Neural cell (in vitro differentiated cells): Measurements from ENCODE around the gene BMAL2.

Experiments used
- EP300 ChIP-seq: fragments of 450-650 bp; conservative IDR thresholded peaks from 2 replicates; pipeline ENCODE4 v1.6.1; 2014; ENCODE audit warnings: antibody characterized with exemption, mild to moderate bottlenecking, moderate library complexity; ENCODE audit not compliant: poor library complexity, severe bottlenecking
- EZH2 ChIP-seq: fragments of 200-600, 300-800 bp; shearing (Covaris generic), sonication (generic); IDR thresholded peaks from 2 replicates; pipeline ENCODE4 v1.6.1; 2014; ENCODE audit warnings: antibody characterized with exemption, low read length, borderline replicate concordance, mild to moderate bottlenecking; ENCODE audit not compliant: insufficient read depth, poor library complexity, severe bottlenecking
- MXI1 ChIP-seq: fragments of 450-650 bp; conservative IDR thresholded peaks from 2 replicates; pipeline ENCODE4 v1.6.1; 2014; ENCODE audit warnings: antibody characterized with exemption, mild to moderate bottlenecking; ENCODE audit not compliant: poor library complexity, severe bottlenecking
- POLR2AphosphoS5 ChIP-seq: IDR thresholded peaks from 2 replicates; pipeline ENCODE4 v1.6.1; 2012
- RAD21 ChIP-seq: fragments of 450-650 bp; conservative IDR thresholded peaks from 2 replicates; pipeline ENCODE4 v1.6.1; 2014; ENCODE audit warnings: antibody characterized with exemption, mild to moderate bottlenecking, moderate library complexity
- TAF1 ChIP-seq: IDR thresholded peaks from 2 replicates; pipeline ENCODE4 v1.6.1; 2012; ENCODE audit warnings: low read depth
- TF ChIP-seq, protein P1 (sequence below): fragments of 450-650 bp; IDR thresholded peaks from 2 replicates; pipeline ENCODE4 v1.5.1; 2014; ENCODE audit warnings: antibody characterized with exemption, mild to moderate bottlenecking, moderate library complexity; ENCODE audit not compliant: poor library complexity, severe bottlenecking
- TF ChIP-seq, protein P2 (sequence below): IDR thresholded peaks from 2 replicates; pipeline ENCODE4 v1.6.1; 2012; ENCODE audit warnings: borderline replicate concordance

DNA sequence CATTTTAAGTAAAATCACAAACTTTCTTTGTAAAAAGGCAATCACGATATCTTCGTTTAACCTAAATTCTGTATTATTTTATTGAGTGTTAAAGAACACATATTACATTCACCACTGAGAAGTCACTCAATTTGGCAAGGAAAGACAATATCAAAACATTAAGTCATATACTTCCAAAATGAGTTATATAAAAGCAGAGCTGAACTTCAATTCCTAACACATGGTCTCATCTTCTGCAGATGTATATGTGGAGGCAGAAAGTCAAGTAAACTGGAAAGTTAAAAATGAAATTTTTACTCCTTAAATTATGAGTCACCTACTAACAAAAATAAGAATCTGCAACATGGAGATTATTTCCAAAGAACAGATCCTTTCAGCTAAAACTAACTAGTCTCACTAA is 28.7 kb downstream of the BMAL2 start:
- TF ChIP-seq, protein P1, sequence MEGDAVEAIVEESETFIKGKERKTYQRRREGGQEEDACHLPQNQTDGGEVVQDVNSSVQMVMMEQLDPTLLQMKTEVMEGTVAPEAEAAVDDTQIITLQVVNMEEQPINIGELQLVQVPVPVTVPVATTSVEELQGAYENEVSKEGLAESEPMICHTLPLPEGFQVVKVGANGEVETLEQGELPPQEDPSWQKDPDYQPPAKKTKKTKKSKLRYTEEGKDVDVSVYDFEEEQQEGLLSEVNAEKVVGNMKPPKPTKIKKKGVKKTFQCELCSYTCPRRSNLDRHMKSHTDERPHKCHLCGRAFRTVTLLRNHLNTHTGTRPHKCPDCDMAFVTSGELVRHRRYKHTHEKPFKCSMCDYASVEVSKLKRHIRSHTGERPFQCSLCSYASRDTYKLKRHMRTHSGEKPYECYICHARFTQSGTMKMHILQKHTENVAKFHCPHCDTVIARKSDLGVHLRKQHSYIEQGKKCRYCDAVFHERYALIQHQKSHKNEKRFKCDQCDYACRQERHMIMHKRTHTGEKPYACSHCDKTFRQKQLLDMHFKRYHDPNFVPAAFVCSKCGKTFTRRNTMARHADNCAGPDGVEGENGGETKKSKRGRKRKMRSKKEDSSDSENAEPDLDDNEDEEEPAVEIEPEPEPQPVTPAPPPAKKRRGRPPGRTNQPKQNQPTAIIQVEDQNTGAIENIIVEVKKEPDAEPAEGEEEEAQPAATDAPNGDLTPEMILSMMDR = no peak
- TF ChIP-seq RAD21 (no peak), POLR2AphosphoS5 (no peak), MXI1 (no peak), TAF1 (no peak), EZH2 (no peak), EP300 (no peak)
- TF ChIP-seq, protein P2, sequence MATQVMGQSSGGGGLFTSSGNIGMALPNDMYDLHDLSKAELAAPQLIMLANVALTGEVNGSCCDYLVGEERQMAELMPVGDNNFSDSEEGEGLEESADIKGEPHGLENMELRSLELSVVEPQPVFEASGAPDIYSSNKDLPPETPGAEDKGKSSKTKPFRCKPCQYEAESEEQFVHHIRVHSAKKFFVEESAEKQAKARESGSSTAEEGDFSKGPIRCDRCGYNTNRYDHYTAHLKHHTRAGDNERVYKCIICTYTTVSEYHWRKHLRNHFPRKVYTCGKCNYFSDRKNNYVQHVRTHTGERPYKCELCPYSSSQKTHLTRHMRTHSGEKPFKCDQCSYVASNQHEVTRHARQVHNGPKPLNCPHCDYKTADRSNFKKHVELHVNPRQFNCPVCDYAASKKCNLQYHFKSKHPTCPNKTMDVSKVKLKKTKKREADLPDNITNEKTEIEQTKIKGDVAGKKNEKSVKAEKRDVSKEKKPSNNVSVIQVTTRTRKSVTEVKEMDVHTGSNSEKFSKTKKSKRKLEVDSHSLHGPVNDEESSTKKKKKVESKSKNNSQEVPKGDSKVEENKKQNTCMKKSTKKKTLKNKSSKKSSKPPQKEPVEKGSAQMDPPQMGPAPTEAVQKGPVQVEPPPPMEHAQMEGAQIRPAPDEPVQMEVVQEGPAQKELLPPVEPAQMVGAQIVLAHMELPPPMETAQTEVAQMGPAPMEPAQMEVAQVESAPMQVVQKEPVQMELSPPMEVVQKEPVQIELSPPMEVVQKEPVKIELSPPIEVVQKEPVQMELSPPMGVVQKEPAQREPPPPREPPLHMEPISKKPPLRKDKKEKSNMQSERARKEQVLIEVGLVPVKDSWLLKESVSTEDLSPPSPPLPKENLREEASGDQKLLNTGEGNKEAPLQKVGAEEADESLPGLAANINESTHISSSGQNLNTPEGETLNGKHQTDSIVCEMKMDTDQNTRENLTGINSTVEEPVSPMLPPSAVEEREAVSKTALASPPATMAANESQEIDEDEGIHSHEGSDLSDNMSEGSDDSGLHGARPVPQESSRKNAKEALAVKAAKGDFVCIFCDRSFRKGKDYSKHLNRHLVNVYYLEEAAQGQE = no peak
